Measurements from ENCODE around the gene MUC5AC. TPM values are rescaled to one million over a fixed set of nuclear protein-coding genes. Genes with fewer than 3 reads are reported as not detected.
A peak's percentile ranks its signal among the peaks of the same experiment; 100 is the strongest.

The MUC5AC gene
- total RNA-seq, 1 donor from 2014 or later = not detected

DNA sequence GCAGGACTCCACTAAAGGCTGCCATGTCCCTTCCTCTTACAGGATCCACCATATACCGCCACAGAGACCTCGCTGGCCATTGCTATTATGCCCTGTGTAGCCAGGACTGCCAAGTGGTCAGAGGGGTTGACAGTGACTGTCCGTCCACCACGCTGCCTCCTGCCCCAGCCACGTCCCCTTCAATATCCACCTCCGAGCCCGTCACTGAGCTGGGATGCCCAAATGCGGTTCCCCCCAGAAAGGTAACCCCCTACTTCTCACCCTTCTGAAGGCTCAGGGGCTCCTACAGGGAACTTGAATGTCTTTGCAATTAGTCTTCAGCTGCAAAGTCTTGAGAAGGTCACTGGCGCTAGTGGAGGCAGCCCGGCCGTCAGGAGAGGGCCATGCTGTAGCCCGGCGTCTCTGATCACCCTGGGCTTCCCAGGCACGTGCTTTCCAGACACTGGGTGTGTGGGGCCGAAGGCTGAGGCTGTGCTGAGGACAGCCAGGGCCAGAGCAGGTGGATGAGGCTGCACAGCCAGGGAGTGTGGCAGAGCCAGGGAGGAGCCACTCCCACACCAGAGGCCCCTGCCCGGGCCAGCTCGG, 35.1 kb downstream of the MUC5AC start:
- peak; percentile 83 for DNase-seq (ENCODE audit: extremely low spot score, unreplicated experiment)
- H3K27me3 Mint-ChIP-seq (ENCODE audit: unreplicated experiment) = no peaks in the 10 kb centered on the region

DNA sequence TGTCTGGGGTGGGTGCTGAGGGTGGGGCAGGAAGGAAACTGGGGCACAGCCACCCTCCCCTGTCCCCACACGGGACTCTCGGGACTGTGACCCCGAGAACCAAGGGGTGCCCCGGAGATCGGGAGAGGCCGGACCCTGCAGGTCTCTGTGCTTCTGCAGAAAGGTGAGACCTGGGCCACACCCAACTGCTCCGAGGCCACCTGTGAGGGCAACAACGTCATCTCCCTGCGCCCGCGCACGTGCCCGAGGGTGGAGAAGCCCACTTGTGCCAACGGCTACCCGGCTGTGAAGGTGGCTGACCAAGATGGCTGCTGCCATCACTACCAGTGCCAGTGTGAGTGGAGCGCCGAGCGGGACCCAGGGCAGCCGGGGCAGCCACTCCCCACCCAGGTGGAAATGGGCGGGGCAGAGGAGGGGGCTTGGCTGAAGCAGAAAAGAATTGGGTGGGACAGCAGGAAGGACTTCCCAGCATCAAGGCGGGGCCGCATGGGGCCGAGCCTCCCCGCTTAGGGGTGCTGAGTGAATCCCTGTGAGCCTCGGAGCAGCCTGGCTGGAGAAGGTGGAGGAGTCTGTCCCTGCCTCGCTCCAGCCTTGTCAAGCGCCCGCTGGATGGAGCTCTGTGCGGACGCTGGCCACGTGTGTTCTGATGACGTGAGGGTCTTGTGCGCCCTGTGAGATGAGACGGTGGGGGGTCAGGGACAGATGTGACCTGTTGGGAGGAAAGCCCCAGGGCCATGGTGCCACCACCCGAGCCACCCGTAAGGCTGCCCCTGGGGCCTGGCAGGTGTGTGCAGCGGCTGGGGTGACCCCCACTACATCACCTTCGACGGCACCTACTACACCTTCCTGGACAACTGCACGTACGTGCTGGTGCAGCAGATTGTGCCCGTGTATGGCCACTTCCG, 35.8 kb downstream of the MUC5AC start:
- Mint-ChIP-seq H3K27me3 (ENCODE audit: unreplicated experiment) (no peaks in the 10 kb centered on the region), H3K36me3 (ENCODE audit: unreplicated experiment) (no peaks in the 10 kb centered on the region), H3K9me3 (ENCODE audit: unreplicated experiment) (no peaks in the 10 kb centered on the region), H3K4me3 (ENCODE audit: unreplicated experiment) (no peak overlapping the region), H3K27ac (ENCODE audit: unreplicated experiment) (no peak overlapping the region), H3K4me1 (ENCODE audit: unreplicated experiment) (no peaks in the 10 kb centered on the region)
- peak; percentile 83 for DNase-seq (ENCODE audit: extremely low spot score, unreplicated experiment)
- TF ChIP-seq, protein P1, sequence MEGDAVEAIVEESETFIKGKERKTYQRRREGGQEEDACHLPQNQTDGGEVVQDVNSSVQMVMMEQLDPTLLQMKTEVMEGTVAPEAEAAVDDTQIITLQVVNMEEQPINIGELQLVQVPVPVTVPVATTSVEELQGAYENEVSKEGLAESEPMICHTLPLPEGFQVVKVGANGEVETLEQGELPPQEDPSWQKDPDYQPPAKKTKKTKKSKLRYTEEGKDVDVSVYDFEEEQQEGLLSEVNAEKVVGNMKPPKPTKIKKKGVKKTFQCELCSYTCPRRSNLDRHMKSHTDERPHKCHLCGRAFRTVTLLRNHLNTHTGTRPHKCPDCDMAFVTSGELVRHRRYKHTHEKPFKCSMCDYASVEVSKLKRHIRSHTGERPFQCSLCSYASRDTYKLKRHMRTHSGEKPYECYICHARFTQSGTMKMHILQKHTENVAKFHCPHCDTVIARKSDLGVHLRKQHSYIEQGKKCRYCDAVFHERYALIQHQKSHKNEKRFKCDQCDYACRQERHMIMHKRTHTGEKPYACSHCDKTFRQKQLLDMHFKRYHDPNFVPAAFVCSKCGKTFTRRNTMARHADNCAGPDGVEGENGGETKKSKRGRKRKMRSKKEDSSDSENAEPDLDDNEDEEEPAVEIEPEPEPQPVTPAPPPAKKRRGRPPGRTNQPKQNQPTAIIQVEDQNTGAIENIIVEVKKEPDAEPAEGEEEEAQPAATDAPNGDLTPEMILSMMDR (IDR thresholded peaks at IDR 0.05) = no peak

More for the DNA sequence above, 35.1 kb downstream of the MUC5AC start:
- Mint-ChIP-seq H3K36me3 (ENCODE audit: unreplicated experiment) (no peaks in the 10 kb centered on the region), H3K4me3 (ENCODE audit: unreplicated experiment) (no peak overlapping the region), H3K27ac (ENCODE audit: unreplicated experiment) (no peak overlapping the region), H3K9me3 (ENCODE audit: unreplicated experiment) (no peaks in the 10 kb centered on the region), H3K4me1 (ENCODE audit: unreplicated experiment) (no peaks in the 10 kb centered on the region)
- TF ChIP-seq, protein P1 (IDR thresholded peaks at IDR 0.05) = no peak

DNA sequence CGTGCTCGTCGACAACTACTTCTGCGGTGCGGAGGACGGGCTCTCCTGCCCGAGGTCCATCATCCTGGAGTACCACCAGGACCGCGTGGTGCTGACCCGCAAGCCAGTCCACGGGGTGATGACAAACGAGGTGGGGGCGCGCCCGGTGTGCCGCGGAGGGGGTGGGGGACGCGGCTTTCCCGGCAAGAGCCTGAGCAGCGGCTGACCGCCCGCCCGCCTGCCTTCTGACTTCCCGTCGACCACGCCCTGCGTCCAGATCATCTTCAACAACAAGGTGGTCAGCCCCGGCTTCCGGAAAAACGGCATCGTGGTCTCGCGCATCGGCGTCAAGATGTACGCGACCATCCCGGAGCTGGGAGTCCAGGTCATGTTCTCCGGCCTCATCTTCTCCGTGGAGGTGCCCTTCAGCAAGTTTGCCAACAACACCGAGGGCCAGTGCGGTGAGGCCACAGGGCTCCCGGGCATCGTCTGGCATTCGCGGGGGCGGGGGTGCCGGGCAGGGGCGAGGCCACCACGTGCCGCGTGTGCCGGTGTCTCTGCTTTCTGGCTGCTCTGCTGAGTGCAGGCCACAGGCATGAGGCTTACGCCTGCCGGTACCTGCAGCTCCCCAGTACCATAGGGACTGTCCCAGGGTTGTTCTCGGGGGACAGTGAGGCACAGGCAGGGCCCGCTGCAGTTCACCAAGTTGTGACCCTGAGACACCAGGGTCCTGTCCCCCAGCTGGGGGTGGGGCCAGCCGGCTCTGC, 36.7 kb downstream of the MUC5AC start:
- Mint-ChIP-seq H3K9me3 (ENCODE audit: unreplicated experiment) (no peaks in the 10 kb centered on the region), H3K27ac (ENCODE audit: unreplicated experiment) (no peak overlapping the region), H3K36me3 (ENCODE audit: unreplicated experiment) (no peaks in the 10 kb centered on the region), H3K27me3 (ENCODE audit: unreplicated experiment) (no peaks in the 10 kb centered on the region), H3K4me3 (ENCODE audit: unreplicated experiment) (no peak overlapping the region), H3K4me1 (ENCODE audit: unreplicated experiment) (no peaks in the 10 kb centered on the region)
- TF ChIP-seq, protein P1 (IDR thresholded peaks at IDR 0.05) = no peak
- peak; percentile 84 for DNase-seq (ENCODE audit: extremely low spot score, unreplicated experiment)

DNA sequence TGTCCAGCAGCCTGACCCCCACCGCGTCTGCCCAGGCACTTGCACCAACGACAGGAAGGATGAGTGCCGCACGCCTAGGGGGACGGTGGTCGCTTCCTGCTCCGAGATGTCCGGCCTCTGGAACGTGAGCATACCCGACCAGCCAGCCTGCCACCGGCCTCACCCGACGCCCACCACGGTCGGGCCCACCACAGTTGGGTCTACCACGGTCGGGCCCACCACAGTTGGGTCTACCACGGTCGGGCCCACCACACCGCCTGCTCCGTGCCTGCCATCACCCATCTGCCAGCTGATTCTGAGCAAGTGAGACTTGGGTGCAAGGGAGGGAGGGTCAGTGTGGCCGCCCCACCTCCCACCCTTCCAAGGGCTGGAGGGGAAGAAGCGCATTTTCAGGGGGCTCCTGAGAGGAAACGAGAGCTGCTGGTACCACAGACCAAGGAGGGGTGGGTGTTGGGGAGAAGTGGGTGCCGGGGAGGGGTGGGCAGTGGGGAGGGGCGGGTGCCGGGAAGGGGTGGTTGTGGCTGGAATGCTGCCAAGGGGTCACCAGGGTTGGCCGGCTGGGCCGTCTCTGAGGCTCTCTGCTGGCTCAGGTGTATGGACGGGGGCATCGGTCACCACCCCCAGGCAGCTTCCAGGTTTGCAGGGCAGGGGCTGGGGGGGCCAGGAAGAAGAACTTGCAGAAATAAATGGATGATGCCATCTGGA, 37.4 kb downstream of the MUC5AC start:
- Mint-ChIP-seq H3K27me3 (ENCODE audit: unreplicated experiment) (no peaks in the 10 kb centered on the region), H3K4me1 (ENCODE audit: unreplicated experiment) (no peaks in the 10 kb centered on the region), H3K4me3 (ENCODE audit: unreplicated experiment) (no peak overlapping the region), H3K9me3 (ENCODE audit: unreplicated experiment) (no peaks in the 10 kb centered on the region), H3K27ac (ENCODE audit: unreplicated experiment) (no peak overlapping the region), H3K36me3 (ENCODE audit: unreplicated experiment) (no peaks in the 10 kb centered on the region)
- TF ChIP-seq, protein P1 (IDR thresholded peaks at IDR 0.05) = no peak
- DNase-seq (ENCODE audit: extremely low spot score, unreplicated experiment) = peak; percentile 84
